ENCODE data around the gene RGS14.

The RGS14 gene

GRCh38 chr5:177402271-177403043, 44.7 kb downstream of the RGS14 start:
- peak overlapping the region; percentile 78 for H3K4me2 ChIP-seq (ENCODE audit: low read length)
- no peak overlapping the region for H3K27ac ChIP-seq (ENCODE audit: low read depth, low read length)
- peaks cover 3% of the 10 kb centered on the region for H3F3A ChIP-seq (ENCODE audit: control insufficient read depth, insufficient read depth)
- no peaks in the 10 kb centered on the region for H4K20me1 ChIP-seq (ENCODE audit: control insufficient read depth, insufficient read depth, low read depth, low read length)
- H3K9me2 ChIP-seq (replicated peaks; ENCODE audit: control insufficient read depth, low read length), result no peaks in the 10 kb centered on the region
- peaks cover 35% of the 10 kb centered on the region for H3K27me3 ChIP-seq (ENCODE audit: control insufficient read depth, low read length)
- H3K79me2 ChIP-seq (ENCODE audit: control insufficient read depth, low read length), result no peaks in the 10 kb centered on the region
- H3K4me3 ChIP-seq (ENCODE audit: low read length), result peak overlapping the region; percentile 69
- no peaks in the 10 kb centered on the region for H3K36me3 ChIP-seq (ENCODE audit: control insufficient read depth, low read length)
- H3K9me3 ChIP-seq (ENCODE audit: control insufficient read depth, insufficient read depth, low read length), result no peaks in the 10 kb centered on the region
- peaks cover 31% of the 10 kb centered on the region for H3K4me1 ChIP-seq (ENCODE audit: control insufficient read depth, low read length)
- TF ChIP-seq EZH2phosphoT487 (IDR thresholded peaks at IDR 0.05; ENCODE audit: borderline replicate concordance, low read length), result 0 out of 2 replicates have a peak, but pooled peaks have one; percentile 10
- TF ChIP-seq CTCF (IDR thresholded peaks at IDR 0.05; ENCODE audit: low read depth, low read length, poor library complexity, severe bottlenecking), result no peak

DNA sequence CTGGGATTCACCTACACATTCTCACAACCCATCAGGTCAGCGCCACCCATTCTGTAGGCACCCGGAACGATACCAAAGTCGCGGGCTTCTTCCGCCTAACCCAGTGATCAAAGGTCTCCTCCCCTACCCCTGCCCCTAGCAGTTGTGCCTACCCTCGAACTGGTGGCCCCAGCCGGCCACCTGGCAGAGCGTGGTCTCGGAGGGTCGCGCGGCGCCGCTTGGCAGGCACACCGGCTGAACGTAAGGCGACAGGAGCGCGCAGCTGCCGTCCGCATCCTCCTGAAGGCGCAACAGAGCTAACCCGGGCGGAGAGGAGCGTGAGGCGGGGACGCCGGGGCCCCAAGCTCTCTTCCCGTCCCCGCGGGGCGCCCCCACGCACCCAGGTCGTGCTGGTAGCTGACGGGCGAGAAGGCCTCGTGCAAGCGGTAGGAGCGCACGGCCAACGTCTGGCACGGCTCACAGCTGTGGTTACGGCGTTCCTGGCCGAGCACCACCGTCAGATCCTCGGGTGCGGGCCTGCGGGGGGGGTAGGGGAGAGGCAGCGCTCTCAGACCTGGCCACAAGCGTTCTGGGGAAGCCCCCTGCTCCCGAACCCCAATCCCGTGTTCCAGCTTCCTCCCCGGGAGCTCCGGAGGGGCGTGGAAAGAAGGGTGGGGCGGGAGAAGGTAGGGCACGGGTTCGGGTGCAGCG, 45.5 kb downstream of the RGS14 start:
- no peaks in the 10 kb centered on the region for H4K20me1 ChIP-seq (ENCODE audit: control insufficient read depth, insufficient read depth, low read depth, low read length)
- peak overlapping the region; percentile 69 for H3K4me3 ChIP-seq (ENCODE audit: low read length)
- no peak overlapping the region for H3K27ac ChIP-seq (ENCODE audit: low read depth, low read length)
- no peaks in the 10 kb centered on the region for H3K36me3 ChIP-seq (ENCODE audit: control insufficient read depth, low read length)
- no peaks in the 10 kb centered on the region for H3K9me3 ChIP-seq (ENCODE audit: control insufficient read depth, insufficient read depth, low read length)
- peaks cover 31% of the 10 kb centered on the region for H3K4me1 ChIP-seq (ENCODE audit: control insufficient read depth, low read length)
- peaks cover 3% of the 10 kb centered on the region for H3F3A ChIP-seq (ENCODE audit: control insufficient read depth, insufficient read depth)
- peak overlapping the region; percentile 78 for H3K4me2 ChIP-seq (ENCODE audit: low read length)
- H3K79me2 ChIP-seq (ENCODE audit: control insufficient read depth, low read length), result no peaks in the 10 kb centered on the region
- no peaks in the 10 kb centered on the region for H3K9me2 ChIP-seq (replicated peaks; ENCODE audit: control insufficient read depth, low read length)
- no peak for TF ChIP-seq CTCF (IDR thresholded peaks at IDR 0.05; ENCODE audit: low read depth, low read length, poor library complexity, severe bottlenecking)
- no peak for TF ChIP-seq EZH2phosphoT487 (IDR thresholded peaks at IDR 0.05; ENCODE audit: borderline replicate concordance, low read length)
- peaks cover 35% of the 10 kb centered on the region for H3K27me3 ChIP-seq (ENCODE audit: control insufficient read depth, low read length)

DNA sequence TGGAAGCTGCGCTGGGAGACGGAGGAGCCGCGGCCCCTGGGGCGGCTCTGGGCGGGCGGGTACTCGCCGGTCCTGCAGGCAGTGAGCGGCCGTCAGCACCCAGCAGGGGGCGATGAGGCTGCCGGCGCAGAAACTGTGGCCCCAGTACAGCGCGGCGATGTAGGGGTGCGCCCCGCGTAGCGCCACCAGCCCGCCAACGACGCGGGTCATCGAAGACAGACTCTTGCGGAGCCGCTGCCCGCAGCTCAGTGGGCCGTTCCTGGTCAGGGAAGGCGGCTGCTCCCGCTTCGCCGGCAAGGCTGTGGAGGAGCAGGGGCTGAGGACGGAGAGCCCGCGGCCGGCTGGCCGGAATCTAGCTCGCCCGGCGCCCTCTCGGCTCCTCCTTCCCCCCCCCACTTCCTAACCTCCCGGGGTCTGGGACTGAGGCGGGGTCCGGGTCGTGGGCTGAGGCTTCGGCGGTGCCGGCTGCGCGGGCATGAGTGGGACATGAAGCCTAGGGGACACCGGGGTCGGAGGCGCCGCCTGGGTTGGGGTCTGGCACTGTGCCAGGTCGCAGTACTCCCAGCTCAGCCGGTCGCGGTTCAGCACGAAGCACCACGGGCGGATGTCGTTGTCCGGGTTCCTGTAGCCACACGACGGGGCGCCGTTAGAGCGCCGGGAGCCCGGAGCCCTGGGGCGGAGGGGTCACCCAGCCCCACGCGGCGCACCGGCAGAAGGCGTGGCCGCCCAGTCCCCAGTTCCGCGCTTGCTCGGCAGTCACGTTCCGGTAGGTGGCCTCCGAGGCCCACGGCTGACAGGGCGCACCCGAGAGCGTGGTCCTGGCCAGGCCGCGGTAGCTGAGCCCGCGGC, 46.3 kb downstream of the RGS14 start:
- Histone ChIP-seq H3F3A (ENCODE audit: control insufficient read depth, insufficient read depth) (peaks cover 3% of the 10 kb centered on the region), H4K20me1 (ENCODE audit: control insufficient read depth, insufficient read depth, low read depth, low read length) (no peaks in the 10 kb centered on the region), H3K9me2 (replicated peaks; ENCODE audit: control insufficient read depth, low read length) (no peaks in the 10 kb centered on the region), H3K27ac (ENCODE audit: low read depth, low read length) (no peak overlapping the region), H3K79me2 (ENCODE audit: control insufficient read depth, low read length) (no peaks in the 10 kb centered on the region), H3K36me3 (ENCODE audit: control insufficient read depth, low read length) (no peaks in the 10 kb centered on the region), H3K4me2 (ENCODE audit: low read length) (peak overlapping the region; percentile 78), H3K4me1 (ENCODE audit: control insufficient read depth, low read length) (peaks cover 31% of the 10 kb centered on the region), H3K9me3 (ENCODE audit: control insufficient read depth, insufficient read depth, low read length) (no peaks in the 10 kb centered on the region), H3K4me3 (ENCODE audit: low read length) (peak overlapping the region; percentile 69), H3K27me3 (ENCODE audit: control insufficient read depth, low read length) (peaks cover 35% of the 10 kb centered on the region)
- TF ChIP-seq CTCF (IDR thresholded peaks at IDR 0.05; ENCODE audit: low read depth, low read length, poor library complexity, severe bottlenecking), result peak; percentile 67
- TF ChIP-seq EZH2phosphoT487 (IDR thresholded peaks at IDR 0.05; ENCODE audit: borderline replicate concordance, low read length), result no peak

All from DOHH2 (cell line).